ENCODE results near the gene NLRP10. TPM values are rescaled to one million over a fixed set of nuclear protein-coding genes. Genes with fewer than 3 reads are reported as not detected.
"Not testable (repeated sequence)": the region's sequence is repeated elsewhere in the genome, so short reads cannot be mapped to it uniquely, and the experiment has no call there.

NLRP10 gene
- total and polyA plus RNA-seq, 2 donors: not detected

- not testable (repeated sequence) for H3K36me3 ChIP-seq (ENCODE audit: insufficient read depth); DNase-seq (ENCODE audit: extremely low spot score); H3K27ac ChIP-seq (ENCODE audit: low read depth); H3K4me1 ChIP-seq (ENCODE audit: insufficient read depth)
- peak overlapping the region; percentile 74 for H3K4me3 ChIP-seq (ENCODE audit: low read depth, low read length)
- WGBS: 3% methylated on average over 9 of the region's 13 CpGs
Observed at GRCh38 chr11:7987560-7987883, 22.3 kb upstream of the NLRP10 start.

- Histone ChIP-seq H3K4me1 (ENCODE audit: insufficient read depth) (no peaks in the 10 kb centered on the region), H3K4me3 (ENCODE audit: low read depth, low read length) (peak within 1 kb of the TSS; percentile 74), H3K27ac (ENCODE audit: low read depth) (peak within 1 kb of the TSS; percentile 56), H3K36me3 (ENCODE audit: insufficient read depth) (no peaks in the 10 kb centered on the region)
- WGBS: 1% methylated on average over 47 of the region's 47 CpGs
- peak; percentile 98 for DNase-seq (ENCODE audit: extremely low spot score)
Observed at GRCh38 chr11:7986768-7987559, 21.7 kb upstream of the NLRP10 start, which contains the start of gene EIF3F. EIF3F (plus strand) TSS chr11:7987337; CDS start chr11:7987353, 16 bp downstream.

GRCh38 chr11:7983832-7984590, 18.8 kb upstream of the NLRP10 start:
- no peaks in the 10 kb centered on the region for H3K36me3 ChIP-seq (ENCODE audit: insufficient read depth)
- 83% methylated on average over 7 of the region's 7 CpGs for WGBS
- H3K27ac ChIP-seq (ENCODE audit: low read depth): no peak overlapping the region
- no peak for DNase-seq (ENCODE audit: extremely low spot score)
- H3K4me3 ChIP-seq (ENCODE audit: low read depth, low read length): no peak overlapping the region
- no peaks in the 10 kb centered on the region for H3K4me1 ChIP-seq (ENCODE audit: insufficient read depth)

- DNase-seq (ENCODE audit: extremely low spot score): no peak
- 71% methylated on average over 1 of the region's 1 CpG for WGBS
- H3K4me3 ChIP-seq (ENCODE audit: low read depth, low read length): no peak overlapping the region
- H3K27ac ChIP-seq (ENCODE audit: low read depth): no peak overlapping the region
- no peaks in the 10 kb centered on the region for H3K4me1 ChIP-seq (ENCODE audit: insufficient read depth)
- H3K36me3 ChIP-seq (ENCODE audit: insufficient read depth): no peaks in the 10 kb centered on the region
Observed at GRCh38 chr11:7982582-7983119, 17.4 kb upstream of the NLRP10 start.

DNA sequence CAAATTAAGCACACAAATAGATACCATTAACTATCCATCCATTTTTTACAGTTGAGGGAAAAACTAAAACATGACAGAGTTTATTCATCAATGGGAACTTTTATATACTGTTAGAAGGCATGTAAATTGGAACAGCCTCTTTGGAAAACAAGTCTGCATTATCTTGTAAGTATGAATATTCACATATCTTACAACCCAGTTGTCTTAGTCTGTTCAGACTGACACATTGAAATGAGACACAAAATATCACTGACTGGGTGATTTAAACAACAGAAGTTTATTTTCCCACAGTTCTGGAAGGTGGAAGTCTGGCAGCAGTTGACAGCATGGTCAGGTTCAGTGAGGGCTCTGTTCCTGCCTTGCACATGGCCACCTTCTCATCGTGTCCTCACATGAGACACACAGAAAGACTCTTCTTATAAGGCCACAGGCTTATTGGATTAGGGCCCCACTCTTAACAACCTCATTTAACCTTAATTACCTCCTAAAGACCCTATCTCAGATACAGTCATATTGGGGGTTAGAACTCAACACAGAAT, 16.4 kb upstream of the NLRP10 start:
- Histone ChIP-seq H3K4me3 (ENCODE audit: low read depth, low read length) (no peak overlapping the region), H3K27ac (ENCODE audit: low read depth) (no peak overlapping the region), H3K4me1 (ENCODE audit: insufficient read depth) (no peaks in the 10 kb centered on the region), H3K36me3 (ENCODE audit: insufficient read depth) (no peaks in the 10 kb centered on the region)
- DNase-seq (ENCODE audit: extremely low spot score): no peak
- 55% methylated on average over 1 of the region's 1 CpG for WGBS

- H3K27ac ChIP-seq (ENCODE audit: low read depth): no peak overlapping the region
- H3K36me3 ChIP-seq (ENCODE audit: insufficient read depth): no peaks in the 10 kb centered on the region
- WGBS: 55% methylated on average over 5 of the region's 5 CpGs
- H3K4me3 ChIP-seq (ENCODE audit: low read depth, low read length): no peak overlapping the region
- no peaks in the 10 kb centered on the region for H3K4me1 ChIP-seq (ENCODE audit: insufficient read depth)
- no peak for DNase-seq (ENCODE audit: extremely low spot score)
Observed at GRCh38 chr11:7977232-7977917, 12.1 kb upstream of the NLRP10 start.

DNA sequence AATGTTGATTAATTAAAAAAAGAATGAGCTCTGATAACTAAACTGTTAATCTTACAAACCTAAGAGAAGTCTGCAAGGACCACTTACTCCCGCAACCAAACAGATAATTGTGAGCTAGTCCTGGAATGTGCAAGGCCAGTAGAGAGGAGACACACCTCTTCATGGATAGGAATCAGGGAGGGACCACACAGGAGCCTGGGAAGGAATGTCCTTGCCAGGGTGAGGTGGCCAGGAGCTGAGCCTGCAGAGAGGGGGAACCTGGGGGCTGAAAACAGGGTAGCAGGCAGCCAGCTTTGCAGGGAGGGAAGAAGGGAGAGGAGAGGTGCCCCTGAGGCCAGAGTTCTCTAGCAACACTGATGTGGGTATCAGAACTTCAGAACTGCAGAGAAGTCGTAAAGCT, 9.4 kb upstream of the NLRP10 start:
- Histone ChIP-seq H3K36me3 (ENCODE audit: insufficient read depth) (no peaks in the 10 kb centered on the region), H3K4me3 (ENCODE audit: low read depth, low read length) (no peak overlapping the region), H3K4me1 (ENCODE audit: insufficient read depth) (no peaks in the 10 kb centered on the region), H3K27ac (ENCODE audit: low read depth) (no peak overlapping the region)
- DNase-seq (ENCODE audit: extremely low spot score): no peak
- WGBS: 73% methylated on average over 2 of the region's 2 CpGs

DNA sequence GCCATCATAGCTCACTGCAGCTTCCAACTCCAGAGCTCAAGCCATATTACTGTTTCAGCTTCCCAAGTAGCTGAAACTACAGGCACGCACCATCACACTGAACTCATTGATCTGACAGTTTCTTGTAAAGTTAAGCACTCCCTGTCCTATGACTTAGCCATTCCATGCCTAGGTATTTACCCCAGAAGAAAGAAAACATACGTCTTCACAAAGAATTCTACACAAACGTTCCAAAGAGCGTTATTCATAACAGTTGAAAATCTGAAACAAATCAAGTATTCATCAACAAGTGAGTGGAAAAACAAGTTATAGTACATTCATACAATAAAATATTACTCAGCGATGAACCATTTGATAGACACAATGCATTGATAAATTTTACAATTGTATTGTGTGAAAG, 7.8 kb upstream of the NLRP10 start:
- WGBS: 76% methylated on average over 5 of the region's 5 CpGs
- H3K36me3 ChIP-seq (ENCODE audit: insufficient read depth): no peaks in the 10 kb centered on the region
- H3K4me1 ChIP-seq (ENCODE audit: insufficient read depth): no peaks in the 10 kb centered on the region
- no peak for DNase-seq (ENCODE audit: extremely low spot score)
- no peak overlapping the region for H3K4me3 ChIP-seq (ENCODE audit: low read depth, low read length)
- H3K27ac ChIP-seq (ENCODE audit: low read depth): no peak overlapping the region

DNA sequence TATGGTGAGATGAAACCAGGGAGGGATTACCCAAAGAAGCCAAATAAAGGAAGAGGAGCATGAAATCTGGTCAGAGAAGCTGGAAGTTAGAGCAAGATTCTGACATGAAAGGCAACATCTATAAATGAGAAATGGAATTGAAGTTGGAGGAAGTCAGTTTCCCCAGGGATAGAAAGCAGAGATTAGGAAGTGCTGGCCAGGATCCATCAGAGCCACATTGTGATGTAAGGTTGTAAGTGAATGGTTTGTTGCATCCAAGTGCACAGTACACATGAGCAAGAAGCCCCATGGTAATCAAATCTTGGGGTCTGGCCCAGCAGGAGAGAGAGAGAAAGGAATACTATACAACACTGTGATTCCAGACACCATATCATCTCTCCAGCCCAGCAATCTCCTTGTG, 6.6 kb upstream of the NLRP10 start:
- H3K27ac ChIP-seq (ENCODE audit: low read depth): no peak overlapping the region
- H3K4me1 ChIP-seq (ENCODE audit: insufficient read depth): no peaks in the 10 kb centered on the region
- no peaks in the 10 kb centered on the region for H3K36me3 ChIP-seq (ENCODE audit: insufficient read depth)
- DNase-seq (ENCODE audit: extremely low spot score): no peak
- H3K4me3 ChIP-seq (ENCODE audit: low read depth, low read length): no peak overlapping the region

- Histone ChIP-seq H3K4me3 (ENCODE audit: low read depth, low read length) (no peak overlapping the region), H3K27ac (ENCODE audit: low read depth) (no peak overlapping the region), H3K4me1 (ENCODE audit: insufficient read depth) (no peaks in the 10 kb centered on the region), H3K36me3 (ENCODE audit: insufficient read depth) (no peaks in the 10 kb centered on the region)
- no peak for DNase-seq (ENCODE audit: extremely low spot score)
- WGBS: 53% methylated on average over 3 of the region's 3 CpGs
Observed at GRCh38 chr11:7969756-7970646, 4.8 kb upstream of the NLRP10 start.

DNA sequence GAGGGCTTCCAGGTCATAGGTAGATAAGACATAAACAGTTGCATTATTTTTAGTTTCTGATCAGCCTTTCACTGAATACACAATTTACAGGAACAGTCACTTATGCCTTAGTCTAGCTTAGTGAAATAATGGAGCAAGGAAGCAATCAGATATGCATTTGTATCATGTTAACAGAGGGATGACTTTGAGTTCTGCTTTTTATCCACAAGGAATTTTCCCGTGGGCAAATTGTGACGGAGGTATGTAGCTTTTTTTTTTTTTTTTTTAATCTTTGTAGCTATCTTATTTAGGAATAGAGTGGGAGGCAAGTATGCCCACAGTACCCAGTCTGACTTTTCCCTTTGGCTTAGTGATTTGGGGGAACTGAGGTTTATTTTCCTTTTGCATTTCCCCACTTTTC, 3.4 kb upstream of the NLRP10 start:
- DNase-seq (ENCODE audit: extremely low spot score): no peak
- no peaks in the 10 kb centered on the region for H3K36me3 ChIP-seq (ENCODE audit: insufficient read depth)
- no peaks in the 10 kb centered on the region for H3K4me1 ChIP-seq (ENCODE audit: insufficient read depth)
- no peak overlapping the region for H3K27ac ChIP-seq (ENCODE audit: low read depth)
- H3K4me3 ChIP-seq (ENCODE audit: low read depth, low read length): no peak overlapping the region
- WGBS: 33% methylated on average over 2 of the region's 2 CpGs

GRCh38 chr11:7967826-7968225, 2.6 kb upstream of the NLRP10 start:
- Histone ChIP-seq H3K4me3 (ENCODE audit: low read depth, low read length) (no peak overlapping the region), H3K36me3 (ENCODE audit: insufficient read depth) (no peaks in the 10 kb centered on the region), H3K27ac (ENCODE audit: low read depth) (no peak overlapping the region), H3K4me1 (ENCODE audit: insufficient read depth) (no peaks in the 10 kb centered on the region)
- DNase-seq (ENCODE audit: extremely low spot score): no peak

GRCh38 chr11:7967097-7967496, 1.9 kb upstream of the NLRP10 start:
- WGBS: 79% methylated on average over 1 of the region's 1 CpG
- DNase-seq (ENCODE audit: extremely low spot score): no peak
- H3K4me3 ChIP-seq (ENCODE audit: low read depth, low read length): no peak overlapping the region
- no peaks in the 10 kb centered on the region for H3K4me1 ChIP-seq (ENCODE audit: insufficient read depth)
- H3K36me3 ChIP-seq (ENCODE audit: insufficient read depth): no peaks in the 10 kb centered on the region
- no peak overlapping the region for H3K27ac ChIP-seq (ENCODE audit: low read depth)

Measured in urinary bladder (tissue), 4 donors.